Neuron (in vitro differentiated cells): Measurements from ENCODE around the gene SLFN14.

Experiments
- H2AFZ ChIP-seq: one replicate; pipeline ENCODE4 v1.6.1; 2013; ENCODE audit warnings: low read depth, mild to moderate bottlenecking, inconsistent platforms, low read length, moderate library complexity
- H3K27me3 ChIP-seq: one replicate; pipeline ENCODE4 v1.6.1; 2013; ENCODE audit warnings: low read length; ENCODE audit not compliant: insufficient read depth
- H3K36me3 ChIP-seq: one replicate; pipeline ENCODE4 v1.6.1; 2013; ENCODE audit warnings: low read length; ENCODE audit not compliant: insufficient read depth
- H3K4me1 ChIP-seq: one replicate; pipeline ENCODE4 v1.6.1; 2013; ENCODE audit warnings: low read length; ENCODE audit not compliant: insufficient read depth
- H3K4me3 ChIP-seq: 2 replicates; pipeline ENCODE4 v1.5.1; 2013; ENCODE audit warnings: mild to moderate bottlenecking, low read length, moderate library complexity
- H3K9me3 ChIP-seq: one replicate; pipeline ENCODE4 v1.6.1; 2013; ENCODE audit warnings: low read length

Gene SLFN14

DNA sequence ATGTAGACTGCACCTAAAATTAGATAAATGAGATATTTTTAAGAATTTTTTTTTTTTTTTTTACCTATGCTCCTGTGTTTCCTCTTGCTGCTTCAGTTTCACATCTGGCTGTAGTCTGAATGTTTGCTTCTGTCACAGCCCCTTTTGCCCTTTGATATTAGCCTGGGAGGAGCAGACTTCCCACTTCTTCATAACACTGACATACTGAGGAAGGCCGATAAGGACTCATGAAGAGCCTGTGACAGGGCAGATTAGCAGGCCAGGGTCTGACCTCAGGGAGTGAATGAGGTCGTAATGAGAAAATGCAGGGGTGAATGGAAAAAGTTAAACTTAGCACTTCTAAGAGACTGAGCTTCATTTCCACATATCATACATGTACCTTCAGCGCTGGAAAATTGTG is at the start of gene SLFN14:
Gene SLFN14, minus strand, starts transcription at position 117 of the 400 bp plus-strand sequence. CDS start 2,757 bp downstream, outside the sequence.
- Histone ChIP-seq H3K36me3 (no peaks in the 10 kb centered on the region), H3K4me3 (no peak within 1 kb of the TSS), H3K27me3 (peaks cover 16% of the 10 kb centered on the region), H3K9me3 (no peaks in the 10 kb centered on the region), H3K4me1 (no peaks in the 10 kb centered on the region), H2AFZ (no peak within 1 kb of the TSS)

- Histone ChIP-seq H3K9me3 (no peaks in the 10 kb centered on the region), H3K4me3 (no peak overlapping the region), H3K4me1 (no peaks in the 10 kb centered on the region), H2AFZ (no peak overlapping the region), H3K27me3 (no peaks in the 10 kb centered on the region), H3K36me3 (peaks cover 63% of the 10 kb centered on the region)
These were observed 49.2 kb upstream of the SLFN14 start for GRCh38 chr17:35609831-35610230.

DNA sequence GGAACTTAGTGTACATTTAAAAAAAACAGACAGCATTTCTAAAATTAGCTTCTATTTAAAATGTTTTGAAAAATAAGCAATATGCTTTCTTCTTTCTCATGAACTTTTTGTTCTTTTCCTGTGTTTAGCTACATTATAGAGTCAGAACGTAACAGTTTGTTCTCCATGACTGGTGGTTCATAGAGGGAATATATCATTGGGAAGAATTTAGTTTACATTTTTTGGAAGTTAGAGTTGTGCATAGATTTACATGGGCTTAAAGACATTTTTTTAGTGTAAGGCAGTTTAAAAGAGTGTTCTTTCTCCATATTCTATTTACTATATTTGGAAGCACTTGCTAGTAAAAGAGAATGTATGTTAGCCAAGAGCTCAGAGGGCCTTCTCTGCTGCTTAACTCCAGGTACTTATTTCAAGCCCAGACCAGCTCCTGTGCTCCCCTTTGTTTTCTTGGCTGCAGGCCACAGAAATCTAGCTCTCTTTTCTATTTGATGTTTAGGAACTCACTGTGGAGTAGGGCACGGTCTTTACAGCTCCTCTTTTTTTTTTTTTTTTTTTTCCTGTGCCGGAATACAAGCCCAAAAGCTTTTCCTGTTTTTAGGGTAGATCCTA is 46.7 kb upstream of the SLFN14 start:
- no peaks in the 10 kb centered on the region for H3K27me3 ChIP-seq
- H3K9me3 ChIP-seq = no peaks in the 10 kb centered on the region
- no peaks in the 10 kb centered on the region for H3K4me1 ChIP-seq
- no peak overlapping the region for H3K4me3 ChIP-seq
- peaks cover 57% of the 10 kb centered on the region for H3K36me3 ChIP-seq
- no peak overlapping the region for H2AFZ ChIP-seq

DNA sequence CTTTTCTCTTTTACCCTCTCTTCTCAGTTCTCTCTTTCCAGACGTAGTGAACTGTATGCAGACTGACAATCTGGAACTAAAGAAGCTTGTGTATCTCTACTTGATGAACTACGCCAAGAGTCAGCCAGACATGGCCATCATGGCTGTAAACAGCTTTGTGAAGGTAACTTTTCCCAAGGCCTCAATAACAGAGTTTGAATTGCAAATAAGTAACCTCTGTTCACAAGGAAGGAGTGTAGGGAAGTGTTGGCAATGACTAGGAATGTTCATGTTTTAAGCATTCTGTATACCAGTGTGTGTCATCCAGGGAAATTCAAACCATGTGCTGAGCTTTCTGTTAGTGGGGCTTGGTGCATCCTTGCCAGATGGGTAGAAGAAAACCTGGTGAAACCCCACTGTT is 45.1 kb upstream of the SLFN14 start:
- no peaks in the 10 kb centered on the region for H3K4me1 ChIP-seq
- H3K36me3 ChIP-seq = peaks cover 66% of the 10 kb centered on the region
- no peaks in the 10 kb centered on the region for H3K27me3 ChIP-seq
- H3K9me3 ChIP-seq = no peaks in the 10 kb centered on the region
- no peak overlapping the region for H2AFZ ChIP-seq
- H3K4me3 ChIP-seq = no peak overlapping the region

DNA sequence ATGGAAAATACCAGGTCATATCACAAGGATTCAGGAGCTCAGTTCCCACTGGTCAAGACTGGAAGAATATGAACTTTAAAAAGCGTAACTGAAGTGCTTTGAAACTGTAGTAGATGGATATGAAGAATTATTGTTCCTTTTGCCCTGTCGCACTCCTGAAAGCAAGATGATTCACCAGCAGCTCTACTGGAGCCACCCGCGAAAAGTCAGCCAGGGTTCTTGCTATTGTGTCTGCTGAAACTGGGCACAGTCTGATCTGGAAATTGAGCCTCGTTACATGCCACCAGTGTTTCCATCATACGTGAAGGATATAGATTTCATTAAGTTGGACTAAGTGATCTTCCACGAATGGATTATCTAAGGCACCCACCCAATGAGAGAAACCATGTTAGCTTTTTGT is 43.1 kb upstream of the SLFN14 start:
- Histone ChIP-seq H3K36me3 (peaks cover 66% of the 10 kb centered on the region), H3K27me3 (no peaks in the 10 kb centered on the region), H3K9me3 (no peaks in the 10 kb centered on the region), H3K4me1 (no peaks in the 10 kb centered on the region), H2AFZ (no peak overlapping the region), H3K4me3 (no peak overlapping the region)

DNA sequence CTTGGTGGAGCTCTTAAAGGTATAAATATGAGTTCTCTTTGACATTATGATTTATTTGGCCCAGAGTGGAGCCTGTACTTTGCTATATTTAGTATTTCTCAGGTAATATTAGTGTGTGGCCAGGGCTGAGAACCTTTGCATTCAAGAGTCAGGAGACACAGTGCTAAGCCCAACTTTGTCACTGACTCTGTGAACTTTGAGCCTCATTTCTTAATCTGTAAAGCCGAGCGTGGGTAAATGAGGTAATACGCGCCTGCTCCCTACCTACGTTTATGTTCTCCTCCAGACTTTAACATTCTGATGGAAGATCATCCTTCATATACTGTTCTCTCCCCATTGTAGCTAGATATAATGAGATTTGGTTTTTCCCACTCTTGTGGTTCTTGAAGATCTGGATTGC is 37.0 kb upstream of the SLFN14 start:
- no peaks in the 10 kb centered on the region for H3K4me1 ChIP-seq
- H3K9me3 ChIP-seq = no peaks in the 10 kb centered on the region
- no peak overlapping the region for H3K4me3 ChIP-seq
- H3K27me3 ChIP-seq = no peaks in the 10 kb centered on the region
- H3K36me3 ChIP-seq = peaks cover 76% of the 10 kb centered on the region
- no peak overlapping the region for H2AFZ ChIP-seq

- H3K4me3 ChIP-seq = no peak overlapping the region
- H3K36me3 ChIP-seq = peaks cover 69% of the 10 kb centered on the region
- no peak overlapping the region for H2AFZ ChIP-seq
- H3K27me3 ChIP-seq = no peaks in the 10 kb centered on the region
- no peaks in the 10 kb centered on the region for H3K4me1 ChIP-seq
- no peaks in the 10 kb centered on the region for H3K9me3 ChIP-seq
These were observed 36.1 kb upstream of the SLFN14 start for GRCh38 chr17:35596530-35597233.

DNA sequence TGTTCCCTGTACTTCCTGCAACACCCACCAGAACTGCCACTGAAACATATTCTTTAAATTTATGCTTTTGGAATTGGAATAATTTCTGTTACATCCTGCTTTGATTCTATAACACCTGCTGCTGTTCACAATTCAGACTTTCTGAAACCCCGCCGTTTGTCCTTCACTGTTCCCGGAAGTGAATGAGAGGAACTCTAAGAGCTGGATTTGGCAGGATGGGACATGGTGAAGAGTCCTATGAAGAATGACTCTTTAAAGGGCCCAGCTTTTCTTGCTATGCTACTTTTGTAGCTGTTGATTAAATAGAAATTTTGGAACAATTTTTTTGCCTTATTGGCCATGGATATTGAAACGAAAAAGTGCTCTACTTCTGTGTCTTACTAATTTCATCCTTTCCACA is 35.5 kb upstream of the SLFN14 start:
- Histone ChIP-seq H3K4me3 (no peak overlapping the region), H3K36me3 (peaks cover 63% of the 10 kb centered on the region), H3K4me1 (no peaks in the 10 kb centered on the region), H2AFZ (no peak overlapping the region), H3K27me3 (no peaks in the 10 kb centered on the region), H3K9me3 (no peaks in the 10 kb centered on the region)

- Histone ChIP-seq H2AFZ (no peak overlapping the region), H3K4me1 (peaks cover 7% of the 10 kb centered on the region), H3K36me3 (no peaks in the 10 kb centered on the region), H3K9me3 (no peaks in the 10 kb centered on the region), H3K4me3 (peak overlapping the region; percentile 59), H3K27me3 (no peaks in the 10 kb centered on the region)
These were observed 27.7 kb upstream of the SLFN14 start for GRCh38 chr17:35588196-35588920.

DNA sequence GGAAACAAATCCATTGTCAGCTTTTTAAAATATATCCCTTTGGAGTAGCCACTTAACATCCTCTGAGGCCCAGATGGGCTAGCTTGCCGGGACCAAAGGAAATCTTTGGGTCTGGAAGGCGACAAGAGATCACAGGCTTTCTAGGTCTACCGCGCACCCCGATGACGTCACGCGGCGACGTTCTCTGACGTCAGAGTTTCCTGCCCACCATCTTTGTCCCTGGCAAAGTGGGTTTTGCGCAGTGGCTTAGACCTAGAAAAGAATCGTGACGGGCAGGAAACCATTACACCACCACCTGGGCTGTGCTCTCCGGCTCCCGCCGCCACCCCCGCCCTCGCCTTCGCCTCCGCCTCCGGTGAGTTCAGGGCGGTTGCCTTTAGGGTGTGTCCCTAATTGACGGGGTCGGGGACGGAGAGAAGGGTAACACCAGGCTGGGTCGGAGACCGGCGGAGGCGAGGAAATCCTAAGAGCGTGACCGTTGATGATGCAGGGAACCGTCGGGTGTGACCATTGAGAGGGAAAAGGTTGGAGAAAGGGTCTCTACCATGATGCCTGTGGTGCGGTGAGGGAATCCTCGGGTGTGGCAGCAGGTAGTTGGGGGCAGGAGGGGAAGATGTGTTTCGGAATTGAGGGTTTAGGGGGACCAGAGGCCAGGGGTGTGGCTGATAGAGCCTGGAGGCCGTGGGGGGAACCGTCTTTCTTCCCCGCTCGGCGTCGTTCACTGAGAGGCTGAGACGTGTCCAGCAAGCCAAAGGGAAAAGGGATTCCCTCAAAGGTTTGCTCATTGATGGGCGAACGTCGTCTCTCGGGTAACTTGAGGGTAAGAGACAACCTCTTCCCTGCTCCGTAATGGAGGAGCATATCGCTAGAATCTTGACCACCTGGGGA is 26.7 kb upstream of the SLFN14 start, which contains the start of gene AP2B1:
Gene AP2B1, plus strand, starts transcription at position 249 of the 888 bp plus-strand sequence. CDS start 6,709 bp downstream, outside the sequence.
- peaks cover 7% of the 10 kb centered on the region for H3K4me1 ChIP-seq
- no peaks in the 10 kb centered on the region for H3K36me3 ChIP-seq
- H3K27me3 ChIP-seq = no peaks in the 10 kb centered on the region
- peak within 1 kb of the TSS; percentile 62 for H2AFZ ChIP-seq
- peak within 1 kb of the TSS; percentile 59 for H3K4me3 ChIP-seq
- no peaks in the 10 kb centered on the region for H3K9me3 ChIP-seq

DNA sequence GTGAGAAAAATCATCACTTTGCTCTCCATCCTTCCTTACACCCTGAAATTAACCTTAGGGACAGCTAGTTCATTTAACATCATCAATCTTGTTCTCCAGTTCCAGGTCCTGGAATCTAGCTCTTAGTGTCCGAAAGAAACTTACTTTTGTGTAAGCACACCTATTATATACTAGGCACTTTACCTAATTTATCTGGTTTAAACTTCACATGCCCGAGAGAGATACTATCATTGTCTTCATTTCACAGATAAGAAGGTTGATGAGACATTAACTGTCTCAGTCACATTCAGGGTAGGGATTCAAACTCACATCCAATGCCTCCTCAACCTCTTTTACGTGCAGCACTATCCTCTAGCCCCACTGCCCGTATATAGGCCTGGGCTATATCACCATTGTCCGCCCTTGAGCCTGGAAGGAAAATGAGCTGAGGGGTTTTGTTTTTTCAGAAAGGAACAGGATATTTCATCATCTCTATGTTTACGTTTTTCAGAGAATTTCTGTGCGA is 26.0 kb upstream of the SLFN14 start:
- Histone ChIP-seq H3K36me3 (no peaks in the 10 kb centered on the region), H3K4me1 (peaks cover 7% of the 10 kb centered on the region), H3K9me3 (no peaks in the 10 kb centered on the region), H3K27me3 (no peaks in the 10 kb centered on the region), H3K4me3 (peak overlapping the region; percentile 59), H2AFZ (peak overlapping the region; percentile 62)

DNA sequence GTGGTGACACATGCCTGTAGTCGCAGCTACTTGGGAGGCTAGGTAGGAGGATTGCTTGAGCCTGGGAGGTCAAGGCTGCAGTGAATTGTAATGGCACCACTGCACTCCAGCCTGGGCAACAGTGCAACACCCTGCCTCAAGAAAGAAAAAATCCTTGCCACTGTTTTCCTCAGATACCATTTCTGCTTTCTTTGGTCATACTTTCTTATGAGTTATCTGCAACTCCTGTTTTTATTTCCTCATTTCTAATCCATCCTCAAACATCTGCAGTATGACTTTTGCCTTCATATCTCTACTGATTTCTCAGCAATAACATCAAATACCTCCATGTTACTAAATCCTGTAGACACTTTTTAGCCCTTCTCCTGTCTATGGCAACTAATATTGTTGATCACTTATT is 23.4 kb upstream of the SLFN14 start:
- no peaks in the 10 kb centered on the region for H3K9me3 ChIP-seq
- peaks cover 11% of the 10 kb centered on the region for H3K4me1 ChIP-seq
- no peaks in the 10 kb centered on the region for H3K36me3 ChIP-seq
- H3K4me3 ChIP-seq = no peak overlapping the region
- no peak overlapping the region for H2AFZ ChIP-seq
- no peaks in the 10 kb centered on the region for H3K27me3 ChIP-seq
